OCI-LY1 (cell line): ENCODE measurements around the gene SNRNP48.

Experiments used
- H2AFZ ChIP-seq: fragments of 200-600 bp; sonication (generic), shearing (Covaris generic); 2 replicates; pipeline ENCODE4 v1.6.0; 2014; ENCODE audit warnings: antibody characterized with exemption, mild to moderate bottlenecking, low read length
- H3F3A ChIP-seq: fragments of 200-600 bp; sonication (generic), shearing (Covaris generic); 2 replicates; pipeline ENCODE4 v1.6.0; 2014; ENCODE audit warnings: mild to moderate bottlenecking, antibody characterized with exemption, low read length, moderate library complexity; ENCODE audit not compliant: insufficient read depth
- H3K27ac ChIP-seq: fragments of 200-600 bp; sonication (generic); 2 replicates; pipeline ENCODE4 v1.5.1; 2014; ENCODE audit warnings: low read length, mixed run types, mild to moderate bottlenecking, low read depth; ENCODE audit not compliant: poor library complexity, severe bottlenecking
- H3K27me3 ChIP-seq: fragments of 200-600 bp; sonication (generic); 2 replicates; pipeline ENCODE4 v1.6.0; 2014; ENCODE audit warnings: antibody characterized with exemption, mild to moderate bottlenecking, low read length, moderate library complexity; ENCODE audit not compliant: insufficient read depth
- H3K36me3 ChIP-seq: fragments of 200-600 bp; sonication (generic); 2 replicates; pipeline ENCODE4 v1.6.1; 2014; ENCODE audit warnings: mild to moderate bottlenecking, antibody characterized with exemption, low read length, moderate library complexity, mixed read lengths; ENCODE audit not compliant: insufficient read depth
- H3K4me1 ChIP-seq: fragments of 200-600 bp; sonication (generic); 2 replicates; pipeline ENCODE4 v1.5.1; 2014; ENCODE audit warnings: mild to moderate bottlenecking, low read length, moderate library complexity; ENCODE audit not compliant: insufficient read depth, severe bottlenecking
- H3K4me2 ChIP-seq: fragments of 200-600 bp; sonication (generic), shearing (Covaris generic); 2 replicates; pipeline ENCODE4 v1.6.1; 2014; ENCODE audit warnings: low read length
- H3K4me3 ChIP-seq: fragments of 200-600 bp; sonication (generic); 2 replicates; pipeline ENCODE4 v1.5.1; 2014; ENCODE audit warnings: low read length, low read depth, mild to moderate bottlenecking, mixed read lengths; ENCODE audit not compliant: poor library complexity, severe bottlenecking
- H3K79me2 ChIP-seq: fragments of 200-600 bp; shearing (Covaris generic); 2 replicates; pipeline ENCODE4 v1.6.1; 2016; ENCODE audit warnings: mixed run types, low read length, mixed read lengths; ENCODE audit not compliant: insufficient read depth
- H3K9ac ChIP-seq: fragments of 200-600 bp; sonication (generic), shearing (Covaris generic); 2 replicates; pipeline ENCODE4 v1.6.1; 2014; ENCODE audit warnings: mild to moderate bottlenecking, low read length, mixed read lengths
- H3K9me2 ChIP-seq: fragments of 200-600 bp; sonication (generic), shearing (Covaris generic); 2 replicates; pipeline ENCODE4 v1.6.1; 2014; ENCODE audit warnings: low read depth, mild to moderate bottlenecking, low read length, mixed read lengths
- H3K9me3 ChIP-seq: fragments of 200-600 bp; shearing (Covaris generic); 2 replicates; pipeline ENCODE4 v1.6.1; 2014; ENCODE audit warnings: low read length, mixed read lengths
- H4K20me1 ChIP-seq: fragments of 200-600 bp; sonication (generic), shearing (Covaris generic); 2 replicates; pipeline ENCODE4 v1.6.0; 2016; ENCODE audit warnings: mild to moderate bottlenecking, low read length; ENCODE audit not compliant: insufficient read depth
- CTCF ChIP-seq: fragments of 200-600 bp; sonication (generic), shearing (Covaris generic); IDR thresholded peaks from 2 replicates; pipeline ENCODE4 v1.5.1; 2017; ENCODE audit warnings: mild to moderate bottlenecking, antibody characterized with exemption, low read length, moderate library complexity, mixed read lengths
- EZH2 ChIP-seq: fragments of 200-600 bp; sonication (generic), shearing (Covaris generic); IDR thresholded peaks from 2 replicates; pipeline ENCODE4 v1.8.0; 2017; ENCODE audit warnings: borderline replicate concordance, mixed run types, mild to moderate bottlenecking, antibody characterized with exemption, low read length, moderate library complexity, mixed read lengths

Gene SNRNP48

DNA sequence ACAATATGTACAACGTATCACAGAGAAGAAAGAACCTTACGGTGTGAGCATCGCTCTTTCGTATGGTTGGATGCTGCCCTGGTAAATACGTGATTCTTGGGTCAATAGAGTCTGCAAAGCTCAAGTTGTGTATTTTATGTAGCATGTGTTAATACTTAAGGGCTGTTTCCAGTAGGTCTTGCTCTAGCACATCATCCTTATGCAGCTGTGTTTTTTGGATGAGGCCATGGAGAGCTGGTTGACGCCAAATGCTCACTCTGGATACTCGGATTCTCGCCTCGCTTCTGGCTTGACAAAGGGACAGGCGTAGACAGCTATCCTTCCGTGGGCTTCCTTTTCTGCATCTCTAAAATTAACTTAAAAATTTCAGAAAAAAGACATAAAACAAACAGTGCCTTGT lies 38.9 kb downstream of the SNRNP48 start:
- no peak overlapping the region for H2AFZ ChIP-seq
- no peak overlapping the region for H3K4me2 ChIP-seq
- H3K9me3 ChIP-seq, result no peaks in the 10 kb centered on the region
- H3K36me3 ChIP-seq, result no peaks in the 10 kb centered on the region
- no peak overlapping the region for H3K9ac ChIP-seq
- H3K4me1 ChIP-seq, result no peaks in the 10 kb centered on the region
- H4K20me1 ChIP-seq, result no peaks in the 10 kb centered on the region
- H3K79me2 ChIP-seq, result no peaks in the 10 kb centered on the region
- H3K4me3 ChIP-seq, result no peak overlapping the region
- H3K9me2 ChIP-seq, result no peaks in the 10 kb centered on the region
- peaks cover 7% of the 10 kb centered on the region; the same call in 1 of the 2 replicates for H3K27me3 ChIP-seq
- TF ChIP-seq CTCF (no peak), EZH2 (no peak)
- no peaks in the 10 kb centered on the region for H3F3A ChIP-seq
- no peak overlapping the region for H3K27ac ChIP-seq

- Histone ChIP-seq H3K4me3 (no peak overlapping the region), H3K27ac (no peak overlapping the region), H3K79me2 (no peaks in the 10 kb centered on the region), H3F3A (no peaks in the 10 kb centered on the region), H4K20me1 (no peaks in the 10 kb centered on the region), H3K9me3 (no peaks in the 10 kb centered on the region), H3K9ac (no peak overlapping the region), H3K9me2 (no peaks in the 10 kb centered on the region), H3K27me3 (peaks cover 7% of the 10 kb centered on the region; the same call in 1 of the 2 replicates), H3K36me3 (no peaks in the 10 kb centered on the region), H3K4me1 (no peaks in the 10 kb centered on the region), H3K4me2 (no peak overlapping the region), H2AFZ (no peak overlapping the region)
- TF ChIP-seq CTCF (no peak), EZH2 (no peak)
Measured at GRCh38 chr6:7629321-7629720, 39.3 kb downstream of the SNRNP48 start.

GRCh38 chr6:7630792-7631191 lies 40.8 kb downstream of the SNRNP48 start:
- no peaks in the 10 kb centered on the region for H3K9me3 ChIP-seq

More at GRCh38 chr6:7630792-7631191, 40.8 kb downstream of the SNRNP48 start:
- Histone ChIP-seq H3K4me3 (no peak overlapping the region), H3K27ac (no peak overlapping the region), H3K36me3 (no peaks in the 10 kb centered on the region), H3K4me1 (no peaks in the 10 kb centered on the region), H3K27me3 (peaks cover 4% of the 10 kb centered on the region; the same call in 1 of the 2 replicates), H2AFZ (no peak overlapping the region), H3K4me2 (no peak overlapping the region), H3F3A (no peaks in the 10 kb centered on the region), H3K79me2 (no peaks in the 10 kb centered on the region), H3K9ac (no peak overlapping the region), H3K9me2 (no peaks in the 10 kb centered on the region), H4K20me1 (no peaks in the 10 kb centered on the region)
- TF ChIP-seq CTCF (no peak), EZH2 (no peak)
